Cortex of kidney (tissue), 1 donor: ENCODE results near the gene SPAAR.
"Not testable (repeated sequence)": the region's sequence is repeated elsewhere in the genome, so short reads cannot be mapped to it uniquely, and the experiment has no call there.

ENCODE experiments used
- DNase-seq: peaks from one replicate; lab custom pipeline; 2025; lab: John Stamatoyannopoulos, UW

SPAAR gene

DNA sequence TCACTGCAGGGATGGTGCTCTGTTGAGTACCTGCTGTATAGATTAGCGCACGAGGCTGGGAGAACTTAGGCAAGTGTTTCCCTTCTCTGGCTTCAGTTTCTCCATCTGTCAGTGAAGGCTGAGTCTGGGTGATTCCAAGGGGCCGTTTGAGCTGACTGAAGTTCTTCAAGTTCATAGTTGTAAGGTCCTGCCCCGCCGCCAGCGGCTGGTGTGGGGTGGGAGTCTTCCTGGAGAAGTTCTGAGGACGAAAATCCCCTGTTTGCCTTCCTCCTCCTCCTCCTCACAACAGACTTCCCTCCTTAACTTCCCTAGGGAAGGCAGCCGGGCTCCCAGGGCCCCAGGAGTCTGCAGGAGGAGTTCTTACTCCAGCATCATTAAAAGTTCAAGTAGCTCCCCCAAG, 5.0 kb upstream of the SPAAR start:
- no peak for DNase-seq

DNA sequence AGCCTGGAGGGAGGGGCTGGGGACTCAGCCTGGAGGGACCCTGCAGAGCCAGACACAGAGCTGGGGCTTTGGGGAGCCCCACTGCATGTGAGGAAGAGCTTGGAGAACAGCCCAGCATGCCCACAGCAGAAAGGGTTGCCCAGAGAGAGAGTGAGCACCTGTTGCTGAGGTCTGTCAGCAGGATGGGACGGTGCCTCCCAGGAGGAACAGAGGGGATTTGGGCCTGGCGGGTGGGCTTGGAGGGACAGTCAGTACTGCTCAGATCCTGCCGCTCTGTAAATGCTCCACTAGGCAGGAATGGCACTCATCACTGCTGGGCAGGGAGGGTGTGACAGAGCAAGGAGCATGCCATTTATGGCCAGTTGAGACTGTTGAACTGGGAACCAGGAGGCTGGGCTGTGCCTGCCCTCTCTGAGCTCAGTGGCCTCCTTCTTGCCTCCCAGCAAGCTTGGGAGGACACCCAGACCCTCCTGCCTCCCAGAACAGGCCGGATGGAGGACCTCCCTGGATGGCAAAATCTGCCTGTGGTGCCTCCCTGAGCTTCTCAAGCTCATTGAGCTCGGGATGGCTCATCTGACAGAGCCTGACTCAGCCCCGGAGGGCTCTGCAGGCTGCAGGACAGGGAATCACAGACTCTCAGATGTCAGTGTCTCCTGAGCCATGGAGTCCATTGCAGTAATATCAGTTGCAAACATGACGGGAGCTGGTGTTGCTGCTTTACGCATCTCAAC, 4.1 kb upstream of the SPAAR start:
- DNase-seq: no peak

DNA sequence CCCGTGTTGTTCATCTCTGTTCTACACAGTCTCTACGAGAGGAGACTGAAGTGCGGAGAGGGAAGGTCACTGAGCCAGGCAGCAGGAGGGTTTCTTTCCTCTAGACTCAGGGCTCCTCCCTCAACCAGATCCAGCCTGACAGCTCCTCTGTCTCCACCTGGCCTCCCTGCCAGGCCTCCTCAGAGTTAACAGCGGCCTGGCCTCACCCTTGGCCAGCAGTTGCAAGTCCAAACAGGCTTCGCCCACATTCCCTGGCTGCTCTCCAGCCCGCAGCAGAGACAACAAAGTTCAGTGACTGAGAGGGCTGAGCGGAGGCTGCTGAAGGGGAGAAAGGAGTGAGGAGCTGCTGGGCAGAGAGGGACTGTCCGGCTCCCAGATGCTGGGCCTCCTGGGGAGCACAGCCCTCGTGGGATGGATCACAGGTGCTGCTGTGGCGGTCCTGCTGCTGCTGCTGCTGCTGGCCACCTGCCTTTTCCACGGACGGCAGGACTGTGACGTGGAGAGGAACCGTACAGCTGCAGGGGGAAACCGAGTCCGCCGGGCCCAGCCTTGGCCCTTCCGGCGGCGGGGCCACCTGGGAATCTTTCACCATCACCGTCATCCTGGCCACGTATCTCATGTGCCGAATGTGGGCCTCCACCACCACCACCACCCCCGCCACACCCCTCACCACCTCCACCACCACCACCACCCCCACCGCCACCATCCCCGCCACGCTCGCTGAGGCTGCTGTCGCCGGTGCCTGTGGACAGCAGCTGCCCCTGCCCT, 3.2 kb upstream of the SPAAR start, which contains the start of gene HRCT1:
Gene HRCT1 (plus strand): TSS at position 291 of the 768 bp plus-strand sequence. CDS start 86 bp downstream, at position 377.
- DNase-seq: no peak

DNA sequence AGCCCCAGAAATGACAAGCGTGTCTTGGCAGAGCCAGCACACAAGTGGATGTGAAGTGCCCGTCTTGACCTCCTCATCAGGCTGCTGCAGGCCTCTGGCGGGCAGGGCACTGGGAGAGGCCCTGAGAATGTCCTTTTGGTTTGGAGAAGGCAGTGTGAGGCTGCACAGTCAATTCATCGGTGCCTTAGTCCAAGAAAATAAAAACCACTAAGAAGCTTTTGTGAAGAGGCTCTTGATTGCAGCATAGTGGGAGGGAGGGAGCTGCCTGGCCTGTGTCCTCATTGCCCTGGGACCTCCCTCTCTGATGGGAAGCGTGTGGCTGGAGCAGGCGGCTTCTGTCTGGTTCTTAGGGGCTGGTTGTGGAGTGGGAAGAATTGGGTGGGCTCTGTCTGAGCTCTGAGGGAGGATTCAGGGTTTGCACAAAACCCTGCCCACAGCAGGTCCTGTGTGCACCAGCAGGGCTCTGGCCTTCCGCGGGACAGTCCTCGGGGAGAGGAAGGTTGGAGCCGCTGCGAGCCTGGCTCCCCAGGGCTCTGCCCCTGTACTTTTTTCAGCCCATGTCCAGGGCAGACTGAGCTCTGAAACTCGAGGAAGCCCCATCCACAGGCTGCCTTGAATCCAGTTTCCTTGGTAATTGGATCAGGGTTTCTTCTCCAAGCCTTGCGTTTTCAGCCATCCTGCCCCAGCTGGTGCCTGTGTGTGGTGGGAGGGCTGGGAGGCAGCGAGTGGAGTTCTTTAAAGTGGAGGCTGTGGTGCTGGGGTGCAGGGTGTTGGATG, 2.2 kb upstream of the SPAAR start:
- no peak for DNase-seq

DNA sequence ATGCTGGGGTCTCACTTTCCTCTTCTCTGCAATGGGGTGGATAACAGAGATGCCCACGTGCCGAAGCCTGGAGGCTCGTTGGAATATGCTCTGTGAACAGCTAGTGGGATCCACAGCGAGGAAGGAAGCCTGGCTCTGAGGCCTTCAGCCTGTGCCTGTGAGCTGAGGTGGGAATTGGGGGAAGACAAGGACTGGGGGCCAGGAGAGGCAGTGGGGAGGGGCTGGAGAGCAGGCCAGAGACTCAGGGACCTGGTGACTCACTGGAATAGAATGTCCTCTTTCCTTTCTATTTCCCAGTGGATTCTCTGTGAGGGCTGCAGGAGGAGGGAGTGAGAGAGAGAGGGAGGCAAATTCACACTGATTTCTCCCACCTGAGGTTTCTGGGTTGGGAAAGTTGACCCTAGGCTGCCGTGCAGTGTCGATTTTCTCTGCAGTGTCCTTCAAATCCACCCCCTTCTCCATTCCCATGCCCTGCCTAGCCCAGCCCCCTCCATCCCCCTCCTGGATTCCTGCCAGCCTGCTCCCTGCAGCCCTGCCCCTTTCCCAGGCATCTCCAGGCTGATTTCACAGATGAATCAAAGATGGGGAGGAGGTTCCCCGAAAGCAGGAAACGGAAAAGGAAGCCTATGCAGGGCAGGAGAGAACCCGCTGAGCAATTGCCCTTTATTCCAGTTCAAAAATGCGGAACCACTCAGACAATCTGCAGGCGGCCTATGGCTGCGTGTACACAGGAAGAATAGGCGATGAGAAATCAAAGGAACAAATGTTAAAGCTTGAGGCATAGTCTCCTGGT, 1.4 kb upstream of the SPAAR start:
- DNase-seq: no peak

DNA sequence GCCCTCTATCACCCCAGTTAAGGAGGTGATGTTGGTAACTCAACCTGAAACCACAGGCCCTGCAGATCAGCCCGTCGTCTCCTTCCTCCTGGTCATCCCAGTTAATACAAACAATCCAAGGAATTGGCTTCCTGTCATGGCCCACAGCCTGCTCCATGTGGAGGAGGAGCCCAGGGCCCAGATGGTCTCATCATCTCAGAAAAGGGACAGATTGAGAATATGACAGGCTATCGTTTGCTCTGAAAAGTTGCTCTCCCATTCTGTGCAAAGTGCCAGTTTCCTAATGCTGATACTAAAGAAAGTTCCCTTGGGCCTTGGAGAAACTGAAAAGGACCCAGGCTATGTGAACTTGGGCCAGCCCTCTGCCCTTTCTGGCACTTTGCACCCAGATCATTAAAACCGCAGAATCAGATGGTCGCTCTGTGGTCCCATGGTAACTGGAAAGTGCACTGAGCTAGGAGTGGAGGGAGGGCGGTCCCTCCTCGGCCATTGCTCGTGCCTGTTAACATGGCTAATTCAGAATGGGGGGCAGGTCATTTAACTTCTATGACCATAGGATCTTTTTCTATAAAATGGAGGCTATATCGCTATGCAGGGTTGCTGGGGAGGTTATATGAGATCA, 675 bp upstream of the SPAAR start:
- DNase-seq: no peak

DNA sequence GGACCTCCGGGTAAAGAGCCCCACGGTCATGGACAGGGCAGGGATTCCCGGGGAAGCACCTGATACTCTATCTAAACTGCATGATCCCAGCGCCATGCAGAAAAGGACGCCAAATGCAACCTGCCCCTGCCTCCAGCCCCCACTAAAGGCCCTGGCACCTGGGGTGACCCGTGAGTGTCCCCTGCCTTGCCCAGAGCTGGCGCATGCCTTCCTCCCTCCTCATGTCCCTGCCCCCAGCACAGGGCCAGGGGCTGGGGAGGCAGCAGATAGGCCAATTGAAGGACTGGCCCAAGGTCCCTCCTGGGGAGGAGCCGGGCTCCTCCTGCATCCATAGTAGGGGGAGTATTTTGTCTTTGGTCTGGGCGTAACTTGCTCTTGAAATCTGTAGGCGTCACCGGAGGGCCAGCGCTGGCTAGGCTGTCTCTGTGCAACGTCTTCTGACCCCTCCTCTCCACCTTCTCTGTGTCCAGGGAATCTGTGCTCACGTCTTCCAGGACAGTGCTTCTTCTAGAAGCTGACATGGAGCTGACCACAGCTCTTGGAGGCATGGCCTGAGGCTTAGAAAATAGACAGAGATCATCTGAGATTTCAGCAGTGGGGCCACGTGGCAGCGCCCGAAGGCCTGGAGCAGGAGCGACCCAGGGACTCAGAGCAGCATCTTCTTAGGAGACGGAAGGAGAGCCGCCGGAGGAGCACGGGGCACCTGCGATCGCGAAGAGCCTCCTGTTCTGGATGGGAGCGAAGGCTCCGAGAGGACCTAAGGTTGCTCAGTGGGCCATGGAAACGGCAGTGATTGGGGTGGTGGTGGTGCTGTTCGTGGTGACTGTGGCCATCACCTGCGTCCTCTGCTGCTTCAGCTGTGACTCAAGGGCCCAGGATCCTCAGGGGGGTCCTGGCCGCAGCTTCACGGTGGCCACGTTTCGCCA, 660 bp downstream of the SPAAR start:
- DNase-seq: no peak

DNA sequence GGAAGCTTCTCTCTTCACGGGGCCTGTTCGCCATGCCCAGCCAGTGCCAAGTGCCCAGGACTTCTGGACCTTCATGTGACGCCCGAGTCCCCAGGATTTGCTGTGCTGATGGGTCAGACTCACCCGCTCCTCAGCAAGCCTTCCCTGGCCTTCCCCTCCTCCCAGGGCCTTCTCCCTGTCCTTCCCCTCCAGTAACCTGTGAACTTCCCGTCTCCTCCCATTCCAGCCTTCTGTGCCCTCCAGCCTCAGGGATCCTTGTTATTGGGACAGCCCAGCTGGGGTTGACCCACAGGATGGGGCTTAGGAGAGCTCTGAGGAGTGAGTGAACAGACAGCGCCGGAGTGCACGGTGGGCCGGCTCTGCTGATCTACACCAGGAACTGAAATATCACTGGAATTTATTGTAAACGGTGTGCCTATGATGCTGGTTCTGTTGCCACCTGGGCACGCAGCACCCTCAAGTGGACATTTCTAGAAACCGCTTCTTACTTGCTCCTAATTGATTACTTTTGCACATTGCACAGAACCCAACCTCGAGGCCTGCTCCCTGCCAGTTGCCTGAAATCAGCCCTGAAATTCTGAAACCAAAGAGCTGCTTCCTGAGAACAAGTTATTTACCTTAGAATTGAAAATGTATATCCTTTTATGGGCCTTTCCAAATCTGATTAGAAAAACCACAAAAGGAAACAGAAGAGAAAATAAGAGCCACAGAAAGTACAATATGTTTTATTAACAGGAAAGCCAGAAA, 1.5 kb downstream of the SPAAR start:
- no peak for DNase-seq

DNA sequence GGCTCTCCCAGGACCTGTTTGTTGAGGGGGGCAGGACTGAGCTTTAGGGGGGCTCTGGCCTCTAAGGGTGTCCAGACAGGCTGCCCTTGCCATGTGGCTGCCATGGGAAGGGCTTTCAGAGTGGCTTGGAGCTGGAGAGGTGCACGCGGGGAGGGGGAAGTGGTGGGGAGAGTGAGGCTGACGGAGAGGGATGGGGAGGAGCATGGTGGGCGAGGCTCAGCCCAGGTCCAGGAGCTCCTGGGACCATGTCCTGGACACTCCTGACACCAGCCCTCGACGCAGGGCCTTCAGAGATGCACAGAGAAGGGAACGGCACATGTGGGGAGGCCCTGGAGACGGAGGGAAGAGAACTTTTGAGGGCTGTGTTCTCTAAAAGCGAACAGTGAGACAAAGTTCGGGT, 2.4 kb downstream of the SPAAR start:
- no peak for DNase-seq

DNA sequence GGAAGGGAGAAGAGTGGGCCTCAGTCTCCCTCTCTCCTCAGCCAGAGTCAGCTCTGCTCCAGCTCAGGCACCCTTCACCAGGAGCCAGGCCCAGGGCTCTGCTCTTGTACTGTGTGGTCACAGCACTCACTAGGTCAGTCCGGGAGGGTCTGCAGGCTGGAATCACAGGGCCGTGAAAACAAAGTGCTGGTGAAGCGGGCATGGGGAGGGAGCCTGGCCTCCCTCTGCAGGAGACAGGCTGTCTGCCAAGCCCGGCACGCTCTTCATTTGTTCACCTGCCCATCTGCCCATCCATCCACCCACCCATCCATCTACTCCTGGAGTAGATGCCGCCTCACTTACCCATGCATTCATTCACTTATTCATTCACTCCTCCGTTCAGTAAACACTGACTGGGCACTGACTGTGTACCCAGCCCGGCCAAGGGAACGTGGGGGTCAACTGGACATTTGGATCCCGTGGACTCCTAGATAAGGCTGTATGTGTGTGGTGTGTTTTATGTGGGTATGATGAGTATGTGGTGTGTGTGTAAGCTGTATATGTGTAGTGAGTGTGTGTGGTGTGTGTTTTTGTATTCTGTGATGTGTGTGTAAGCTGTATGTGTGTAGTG, 3.6 kb downstream of the SPAAR start:
- DNase-seq: no peak

DNA sequence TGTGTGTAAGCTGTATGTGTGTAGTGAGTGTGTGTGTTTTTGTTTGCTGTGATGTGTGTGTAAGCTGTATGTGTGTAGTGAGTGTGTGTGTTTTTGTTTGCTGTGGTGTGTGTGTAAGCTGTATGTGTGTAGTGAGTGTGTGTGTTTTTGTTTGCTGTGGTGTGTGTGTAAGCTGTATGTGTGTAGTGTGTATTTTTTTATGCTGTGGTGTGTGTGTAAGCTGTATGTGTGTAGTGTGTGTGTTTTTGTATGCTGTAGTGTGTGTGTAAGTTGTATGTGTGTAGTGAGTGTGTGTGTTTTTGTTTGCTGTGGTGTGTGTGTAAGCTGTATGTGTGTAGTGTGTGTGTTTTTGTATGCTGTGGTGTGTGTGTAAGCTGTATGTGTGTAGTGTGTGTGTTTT, 4.1 kb downstream of the SPAAR start:
- not testable (repeated sequence) for DNase-seq

DNA sequence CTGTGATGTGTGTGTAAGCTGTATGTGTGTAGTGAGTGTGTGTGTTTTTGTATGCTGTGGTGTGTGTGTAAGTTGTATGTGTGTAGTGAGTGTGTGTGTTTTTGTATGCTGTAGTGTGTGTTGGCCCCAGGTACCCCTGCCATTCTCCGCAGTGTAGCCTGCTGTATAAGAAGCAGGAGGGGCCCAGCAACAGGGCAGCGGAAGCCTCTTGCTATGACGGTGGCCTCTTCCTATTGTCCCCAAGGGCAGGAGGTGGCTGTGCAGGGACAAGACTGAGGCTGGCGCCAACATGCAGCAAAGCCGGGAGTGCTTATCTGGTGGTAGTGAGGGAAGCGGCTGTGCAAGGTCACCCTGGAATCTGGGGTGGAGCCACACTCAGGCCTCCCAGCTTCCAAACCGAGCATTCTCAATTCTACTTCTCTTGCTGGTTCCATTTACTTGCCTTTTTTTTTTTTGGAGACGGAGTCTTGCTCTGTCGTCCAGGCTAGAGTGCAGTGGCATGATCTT, 5.1 kb downstream of the SPAAR start:
- no peak for DNase-seq

DNA sequence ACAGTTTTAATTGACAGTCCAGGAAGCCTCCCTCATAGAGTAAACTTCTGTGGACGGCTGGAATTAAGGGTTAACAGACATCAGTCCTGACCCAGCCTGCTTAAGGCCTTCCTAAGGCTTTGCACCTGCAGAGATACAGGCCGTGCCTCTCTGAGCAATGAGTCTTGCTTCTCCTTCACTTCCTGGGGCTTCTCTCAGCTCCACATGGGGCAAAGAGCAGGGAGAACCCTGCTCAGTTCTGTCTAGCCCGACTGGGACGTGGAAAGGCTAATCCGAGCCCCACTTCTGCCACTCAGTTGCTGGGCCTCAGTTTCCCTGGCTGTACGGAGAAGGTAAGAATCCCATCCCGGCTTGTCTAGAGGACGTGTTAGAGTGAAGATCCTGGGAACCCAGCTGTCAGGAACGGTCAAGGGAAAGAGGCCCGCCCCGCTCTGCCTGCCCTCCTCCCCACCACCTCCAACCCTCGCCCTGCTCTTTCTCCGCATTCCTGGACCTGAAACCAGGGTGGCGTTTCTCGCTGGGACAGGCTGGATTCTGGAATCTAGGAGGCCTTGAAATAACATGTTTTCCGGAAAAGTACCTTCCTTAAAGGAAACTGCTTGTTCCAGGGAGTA, 6.5 kb downstream of the SPAAR start:
- no peak for DNase-seq

DNA sequence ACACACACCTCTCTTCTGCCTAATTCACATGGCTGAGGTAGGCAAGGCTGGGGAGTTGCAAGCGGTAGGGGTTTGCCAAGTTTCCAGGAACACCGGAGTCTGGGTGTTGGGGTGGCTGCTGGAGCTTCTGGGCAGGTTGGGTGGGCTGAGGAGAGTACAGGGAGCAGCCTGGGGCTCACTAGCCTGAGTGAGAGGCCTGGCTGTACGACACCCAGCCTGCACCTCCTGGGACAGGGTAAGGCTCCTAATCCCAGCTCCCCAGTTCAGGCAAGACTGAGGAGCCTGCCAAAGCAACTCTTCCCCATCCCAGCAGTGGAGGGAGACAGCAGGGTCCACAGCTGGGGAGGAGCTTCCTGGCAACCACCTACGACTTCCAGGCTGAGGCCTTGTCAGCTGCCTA, 8.0 kb downstream of the SPAAR start:
- no peak for DNase-seq

DNA sequence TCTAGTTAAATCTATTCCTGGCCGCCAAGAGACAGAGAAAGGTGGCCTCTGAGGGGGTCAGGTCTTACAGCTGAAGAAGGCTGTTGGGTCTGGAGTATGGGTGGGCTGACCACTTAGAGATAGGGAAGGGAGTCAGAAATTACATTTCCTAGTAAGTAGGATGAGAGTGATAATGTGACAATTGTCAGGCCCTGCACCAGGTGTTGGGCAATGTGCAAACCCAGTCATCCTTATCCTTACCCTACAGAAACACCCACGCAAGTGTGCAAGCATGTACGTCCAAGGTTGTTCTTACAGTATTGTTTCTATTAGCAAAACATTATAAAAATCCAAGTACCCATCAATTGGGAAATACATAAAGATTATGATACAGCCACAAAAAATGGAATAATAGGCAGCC, 9.5 kb downstream of the SPAAR start:
- DNase-seq: no peak

DNA sequence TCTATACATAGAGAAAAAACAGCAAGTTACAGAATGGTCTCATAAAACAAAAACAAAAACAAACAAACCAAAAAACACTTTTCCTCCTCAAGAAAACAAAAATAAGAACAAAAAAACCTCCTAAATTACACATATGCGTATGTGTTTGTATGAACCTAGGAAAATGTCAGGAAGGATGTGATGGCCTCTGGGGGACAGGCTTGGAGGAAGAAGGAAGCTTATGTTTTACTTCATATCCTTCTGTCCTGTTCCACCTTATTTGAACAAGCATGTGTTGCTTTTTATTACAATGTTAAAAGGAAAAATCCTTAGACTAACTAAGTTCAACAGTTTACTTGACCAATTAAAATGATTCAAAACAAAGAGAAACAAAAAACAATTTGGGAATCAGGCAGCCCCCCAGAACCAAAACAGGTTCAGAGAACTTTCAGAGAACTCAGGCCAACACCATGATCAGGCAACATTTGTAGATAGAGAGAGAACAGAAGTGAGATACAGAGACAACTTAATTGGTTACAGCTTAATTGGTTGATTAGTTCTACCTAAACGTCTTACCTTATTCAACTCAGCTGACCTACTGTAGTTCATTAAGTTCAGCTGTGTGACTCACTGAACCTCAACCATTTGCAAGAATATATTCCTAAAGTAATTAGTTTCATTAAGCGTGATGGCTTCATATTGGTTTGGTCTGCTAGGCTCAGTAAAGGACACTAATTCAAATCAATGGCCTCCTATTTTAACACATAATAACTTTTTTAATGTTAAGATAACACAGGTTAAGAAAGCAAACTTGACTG, 10.1 kb downstream of the SPAAR start:
- no peak for DNase-seq

DNA sequence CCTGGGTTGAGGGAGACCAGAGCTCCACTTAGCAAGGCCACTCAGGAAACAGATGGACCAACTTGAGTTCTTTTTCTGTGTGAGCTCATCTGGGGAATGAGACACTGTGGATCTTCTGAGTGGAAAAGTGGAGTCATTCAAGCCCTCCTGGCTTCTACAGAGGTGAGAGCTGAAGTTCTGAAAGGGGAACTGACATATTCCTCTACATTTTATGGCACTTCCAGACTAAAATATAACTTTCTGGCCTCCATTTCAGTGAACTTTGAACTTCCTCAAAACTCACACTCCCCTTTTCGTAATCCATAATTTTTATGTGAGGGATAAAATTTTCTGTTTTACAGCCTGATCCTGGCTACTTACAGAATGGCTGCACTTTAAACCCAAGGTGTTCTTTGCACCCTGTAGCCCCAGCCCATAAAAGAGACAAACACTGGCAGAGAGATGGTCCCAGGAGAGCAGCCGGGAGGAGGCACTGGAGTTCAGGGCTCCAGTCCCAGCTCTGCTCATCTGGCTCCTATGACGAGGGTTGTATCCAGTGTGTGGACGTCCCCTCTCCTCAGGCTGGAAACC, 10.8 kb downstream of the SPAAR start:
- no peak for DNase-seq

DNA sequence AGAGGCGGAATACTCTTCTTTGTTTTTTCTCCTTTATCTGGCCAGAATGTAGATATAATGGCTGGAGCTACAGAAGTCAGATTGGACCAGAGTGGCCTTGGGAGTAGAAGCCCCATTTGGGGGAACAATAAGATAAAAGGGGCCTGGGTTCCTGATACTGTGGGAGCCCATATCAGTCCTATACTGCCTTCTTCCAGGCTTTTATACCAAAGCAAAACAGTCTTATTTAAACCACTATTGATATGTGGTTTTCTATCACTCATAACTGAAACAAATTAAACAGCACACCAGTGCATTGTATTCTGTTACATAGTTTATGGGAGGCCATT, 14.3 kb downstream of the SPAAR start:
- no peak for DNase-seq
